Measurements from ENCODE around the gene PTGIR.

PTGIR gene

GRCh38 chr19:46614114-46614722 is 10.7 kb downstream of the PTGIR start:
- peak; percentile 82 for DNase-seq (ENCODE audit: low spot score)

- no peak for DNase-seq (ENCODE audit: low spot score)
Measured at GRCh38 chr19:46613525-46613924, 11.4 kb downstream of the PTGIR start.

- no peak for DNase-seq (ENCODE audit: low spot score)
Measured at GRCh38 chr19:46611776-46612175, 13.1 kb downstream of the PTGIR start.

- DNase-seq (ENCODE audit: low spot score) = peak; percentile 23
Measured at GRCh38 chr19:46610851-46611770, 13.8 kb downstream of the PTGIR start.

DNA sequence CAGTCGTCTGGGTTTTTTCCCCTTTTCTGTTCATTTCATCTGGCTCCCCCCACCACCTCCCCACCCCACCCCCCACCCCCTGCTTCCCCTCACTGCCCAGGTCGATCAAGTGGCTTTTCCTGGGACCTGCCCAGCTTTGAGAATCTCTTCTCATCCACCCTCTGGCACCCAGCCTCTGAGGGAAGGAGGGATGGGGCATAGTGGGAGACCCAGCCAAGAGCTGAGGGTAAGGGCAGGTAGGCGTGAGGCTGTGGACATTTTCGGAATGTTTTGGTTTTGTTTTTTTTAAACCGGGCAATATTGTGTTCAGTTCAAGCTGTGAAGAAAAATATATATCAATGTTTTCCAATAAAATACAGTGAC is 14.5 kb downstream of the PTGIR start:
- DNase-seq (ENCODE audit: low spot score) = no peak

- no peak for DNase-seq (ENCODE audit: low spot score)
Measured at GRCh38 chr19:46609511-46610412, 15.1 kb downstream of the PTGIR start.

DNA sequence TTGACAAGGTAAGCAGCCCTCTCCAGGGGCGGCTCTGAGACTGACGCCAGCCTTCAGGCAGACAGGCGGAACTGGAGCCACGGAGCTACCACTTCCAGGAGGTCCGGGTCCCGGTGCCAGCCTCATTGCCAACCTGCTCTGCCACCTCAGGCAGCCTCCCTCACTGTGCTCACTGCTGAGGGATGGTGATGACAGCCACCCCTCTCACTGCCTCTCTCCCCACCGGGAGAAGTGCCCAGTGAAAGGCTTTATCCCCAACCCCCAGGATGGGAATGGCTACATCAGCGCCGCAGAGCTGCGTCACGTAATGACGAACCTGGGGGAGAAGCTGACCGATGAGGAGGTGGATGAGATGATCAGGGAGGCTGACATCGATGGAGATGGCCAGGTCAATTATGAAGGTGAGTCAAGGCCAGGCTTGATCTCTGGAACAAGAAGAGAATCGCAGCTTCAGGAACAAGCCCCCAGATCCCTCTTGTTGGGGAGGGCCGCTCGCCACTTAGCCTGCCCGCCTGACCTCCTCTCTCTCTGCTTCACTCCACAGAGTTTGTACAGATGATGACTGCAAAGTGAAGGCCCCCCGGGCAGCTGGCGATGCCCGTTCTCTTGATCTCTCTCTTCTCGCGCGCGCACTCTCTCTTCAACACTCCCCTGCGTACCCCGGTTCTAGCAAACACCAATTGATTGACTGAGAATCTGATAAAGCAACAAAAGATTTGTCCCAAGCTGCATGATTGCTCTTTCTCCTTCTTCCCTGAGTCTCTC is 16.1 kb downstream of the PTGIR start:
- DNase-seq (ENCODE audit: low spot score) = no peak

- no peak for DNase-seq (ENCODE audit: low spot score)
Measured at GRCh38 chr19:46608178-46608577, 16.7 kb downstream of the PTGIR start.

DNA sequence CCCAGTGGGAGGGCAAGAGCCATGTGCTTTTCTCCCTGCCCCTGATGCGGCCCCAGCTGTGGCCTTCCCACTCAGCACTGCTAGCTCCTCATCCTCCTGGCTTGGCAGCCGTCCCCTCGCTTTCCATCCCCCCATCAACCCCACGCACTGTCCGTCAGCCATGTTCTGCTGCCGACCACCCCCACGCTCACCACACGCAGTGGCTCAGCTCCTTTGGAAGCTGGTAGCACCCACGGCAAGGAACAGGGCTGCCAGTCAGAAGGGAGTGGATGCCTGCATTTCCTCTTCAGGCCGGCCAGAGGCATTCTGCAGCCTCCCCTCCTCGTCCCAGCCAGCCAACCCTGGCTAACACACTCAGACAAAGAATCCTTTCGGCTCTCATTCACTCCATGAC is 17.4 kb downstream of the PTGIR start:
- no peak for DNase-seq (ENCODE audit: low spot score)

GRCh38 chr19:46606681-46607447 is 18.0 kb downstream of the PTGIR start:
- DNase-seq (ENCODE audit: low spot score) = no peak

DNA sequence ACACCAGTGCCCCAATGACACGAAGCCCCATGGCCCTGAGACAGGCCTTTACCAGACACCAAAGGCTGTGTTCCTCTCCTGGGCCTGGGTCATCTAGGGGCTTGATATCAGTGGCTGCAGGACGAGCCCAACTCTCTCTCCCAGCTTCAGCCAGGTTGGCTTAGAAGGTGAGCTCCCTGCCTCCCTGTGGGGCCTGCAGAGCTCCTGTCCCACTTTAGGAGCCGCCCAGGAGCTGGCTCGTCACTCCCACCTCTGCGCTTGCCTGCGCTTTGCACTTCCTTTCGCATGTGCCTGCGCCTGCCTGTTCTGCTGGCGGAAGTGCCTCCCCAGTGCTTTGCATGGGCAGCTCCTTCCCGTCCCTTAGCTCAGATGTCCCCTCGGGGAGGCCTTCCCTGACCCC is 18.9 kb downstream of the PTGIR start:
- no peak for DNase-seq (ENCODE audit: low spot score)

DNA sequence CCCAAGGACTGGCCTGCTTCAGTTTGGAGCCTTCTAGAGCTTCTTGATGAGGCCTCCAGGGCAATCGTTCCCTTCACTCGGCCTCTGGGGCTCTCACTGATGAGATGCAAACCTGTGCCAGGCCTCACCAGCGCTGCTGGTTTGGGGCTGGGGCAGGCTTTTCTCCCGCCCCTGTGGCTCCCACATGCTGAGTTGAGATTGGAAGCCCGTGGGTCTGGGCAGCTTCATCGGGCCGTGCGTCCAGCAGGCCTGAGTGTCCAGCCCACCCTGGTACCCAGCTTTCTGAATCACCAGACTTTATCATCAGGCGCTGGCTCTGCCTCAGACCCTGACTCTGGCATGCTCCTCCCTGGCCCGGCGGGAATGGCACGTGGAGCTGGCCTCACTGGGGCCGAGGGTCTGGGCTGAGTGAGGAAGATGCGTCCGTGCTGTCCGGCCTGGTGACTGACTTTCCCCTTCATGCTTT is 19.5 kb downstream of the PTGIR start:
- no peak for DNase-seq (ENCODE audit: low spot score)

- no peak for DNase-seq (ENCODE audit: low spot score)
Measured at GRCh38 chr19:46604781-46605355, 20.0 kb downstream of the PTGIR start.

- DNase-seq (ENCODE audit: low spot score) = no peak
Measured at GRCh38 chr19:46603752-46604231, 21.1 kb downstream of the PTGIR start.

DNA sequence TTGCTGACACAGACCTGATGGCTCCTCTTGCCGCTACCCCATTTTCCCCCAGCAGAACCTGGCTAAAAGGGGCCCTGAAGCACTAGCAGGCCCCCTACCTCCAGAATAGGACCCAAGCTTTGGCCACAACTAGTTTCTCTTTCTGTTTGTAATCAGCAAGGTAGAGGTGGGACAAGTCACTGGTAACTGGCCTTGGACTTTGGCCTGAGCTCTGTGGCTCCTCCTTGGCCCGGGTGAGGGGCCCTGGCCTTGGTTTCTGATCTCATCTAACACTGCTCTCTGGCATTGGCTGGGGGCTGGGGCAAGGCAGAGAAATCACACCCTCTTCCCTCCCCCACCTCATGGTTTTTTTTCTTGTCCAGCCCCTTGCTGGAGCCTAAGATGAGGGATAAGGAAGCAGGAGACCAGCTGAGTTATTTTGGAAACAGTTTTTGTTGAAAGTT is 21.7 kb downstream of the PTGIR start:
- no peak for DNase-seq (ENCODE audit: low spot score)

DNA sequence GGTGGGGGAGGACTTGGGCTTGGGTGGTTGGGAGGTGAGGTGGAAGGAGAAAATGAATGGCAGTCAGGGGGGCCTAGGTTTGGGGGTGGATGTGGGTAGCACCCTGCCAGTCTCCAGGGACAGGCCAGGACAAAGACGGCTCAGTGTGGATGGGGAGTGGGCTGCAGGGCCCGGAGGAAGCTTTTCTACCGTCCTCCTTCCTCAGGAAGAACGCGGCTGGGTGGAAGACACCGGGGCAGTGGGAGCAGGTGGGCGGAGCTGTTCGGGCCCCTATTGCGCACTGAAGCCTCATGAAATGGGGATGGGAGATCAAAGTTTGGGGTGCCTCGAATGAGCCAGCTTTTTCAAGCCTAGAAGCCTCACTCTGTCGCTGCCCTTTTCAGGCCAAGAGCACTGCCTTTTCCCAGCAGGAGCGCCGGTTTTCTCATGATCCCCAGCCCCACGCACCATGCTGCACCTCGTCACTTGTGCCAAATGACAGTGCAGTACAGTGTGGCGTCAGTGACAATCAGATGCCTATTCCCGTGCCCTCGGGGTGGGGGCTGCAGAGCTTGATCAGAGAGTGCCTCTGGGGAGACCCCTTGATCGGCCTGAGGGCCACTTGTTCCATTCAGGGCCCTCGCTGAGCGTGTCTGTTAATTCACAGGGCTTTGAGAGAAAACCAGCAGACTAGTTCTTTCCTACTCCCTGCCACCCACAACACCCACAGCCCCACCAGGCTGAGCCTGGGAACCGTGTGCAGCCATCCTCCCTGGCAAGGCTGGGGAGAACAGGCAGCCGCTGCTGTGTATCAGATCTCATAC is 22.3 kb downstream of the PTGIR start:
- peak; percentile 14 for DNase-seq (ENCODE audit: low spot score)

DNA sequence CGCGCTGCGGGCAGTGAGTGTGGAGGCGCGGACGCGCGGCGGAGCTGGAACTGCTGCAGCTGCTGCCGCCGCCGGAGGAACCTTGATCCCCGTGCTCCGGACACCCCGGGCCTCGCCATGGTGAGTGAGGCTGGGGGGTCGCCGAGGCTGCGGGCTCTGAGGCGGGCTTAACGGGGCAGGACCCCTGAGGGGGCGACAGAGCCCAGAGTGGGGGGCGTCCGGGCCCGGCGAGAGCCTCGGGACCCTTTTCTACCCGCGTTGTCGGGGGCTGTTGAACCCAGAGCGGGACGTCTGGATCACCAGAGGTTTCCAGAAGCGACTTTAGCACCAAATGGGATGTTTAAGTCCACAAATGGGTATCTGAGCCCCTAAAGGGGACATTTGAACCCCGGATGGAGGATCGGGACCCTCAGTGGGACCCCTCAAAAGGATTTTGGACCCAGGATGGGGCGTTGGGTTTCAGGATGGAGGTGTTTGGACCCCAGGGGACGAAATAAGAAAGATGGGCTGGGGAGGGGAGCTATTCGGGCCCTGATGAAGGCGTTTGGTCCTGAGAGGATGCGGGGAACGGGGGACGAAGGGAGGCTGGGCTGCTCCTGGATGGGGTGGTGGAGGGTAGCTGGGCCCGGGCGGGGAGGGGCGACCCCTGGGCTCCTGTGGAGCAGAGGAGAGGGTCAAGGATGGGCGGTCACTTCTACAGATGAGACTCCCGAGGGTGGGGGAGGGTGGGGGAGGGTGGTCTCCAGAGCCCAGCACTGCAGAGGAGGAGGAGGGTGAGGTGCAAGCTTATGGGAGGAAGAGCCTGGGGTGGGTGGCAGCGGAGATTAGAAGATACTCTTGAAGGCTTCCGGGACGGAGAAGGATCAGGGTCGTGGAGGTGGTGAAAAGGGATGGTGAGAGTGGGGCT is 23.3 kb downstream of the PTGIR start, which contains the start of gene CALM3:
TSS of gene CALM3 (plus strand) at position 13 of the 907 bp plus-strand sequence. CDS start at position 118, 105 bp downstream.
- DNase-seq (ENCODE audit: low spot score) = no peak
